Endothelial cell (in vitro differentiated cells): ENCODE measurements around the gene ZSWIM4. TPM values are rescaled to one million over a fixed set of nuclear protein-coding genes. Genes with fewer than 3 reads are reported as not detected.

ENCODE experiments used
- DNase-seq: peaks from one replicate; pipeline ENCODE4 v3.0.0; 2021; ENCODE audit warnings: low spot score
- H3K27ac Mint-ChIP-seq: one replicate; pipeline ENCODE4 v1.8.0; 2021; ENCODE audit warnings: mixed read lengths, inconsistent platforms; ENCODE audit not compliant: unreplicated experiment
- H3K27me3 Mint-ChIP-seq: one replicate; pipeline ENCODE4 v1.8.0; 2021; ENCODE audit warnings: mild to moderate bottlenecking, moderate library complexity, mixed read lengths, inconsistent platforms; ENCODE audit not compliant: unreplicated experiment
- H3K36me3 Mint-ChIP-seq: one replicate; pipeline ENCODE4 v1.8.0; 2021; ENCODE audit warnings: mild to moderate bottlenecking, low read depth, mixed read lengths, inconsistent platforms; ENCODE audit not compliant: unreplicated experiment
- H3K4me1 Mint-ChIP-seq: one replicate; pipeline ENCODE4 v1.8.0; 2021; ENCODE audit warnings: mild to moderate bottlenecking, mixed read lengths, inconsistent platforms; ENCODE audit not compliant: unreplicated experiment
- H3K4me3 Mint-ChIP-seq: one replicate; pipeline ENCODE4 v1.8.0; 2021; ENCODE audit warnings: mild to moderate bottlenecking, mixed read lengths, inconsistent platforms; ENCODE audit not compliant: unreplicated experiment
- H3K9me3 Mint-ChIP-seq: one replicate; pipeline ENCODE4 v1.8.0; 2021; ENCODE audit warnings: mixed read lengths, inconsistent platforms; ENCODE audit not compliant: unreplicated experiment
- total RNA-seq: library from RNA; stranded (reverse); fragmentation: NEBNext Ultra II Directional; extraction: Animal tissue kit (Norgen Biotek cat#: 25700); gene quantifications from one replicate; pipeline ENCODE4 v1.2.1, GENCODE V29; 2021; ENCODE audit not compliant: unreplicated experiment
- TF ChIP-seq, protein P1 (sequence below): fragments of 200-600 bp; sonication (generic); IDR thresholded peaks from one replicate; pipeline ENCODE4 v1.5.0; 2021; ENCODE audit warnings: antibody characterized with exemption; ENCODE audit not compliant: unreplicated experiment

Gene ZSWIM4
- total RNA-seq, 1 donor from 2014 or later, result 43.7 TPM

DNA sequence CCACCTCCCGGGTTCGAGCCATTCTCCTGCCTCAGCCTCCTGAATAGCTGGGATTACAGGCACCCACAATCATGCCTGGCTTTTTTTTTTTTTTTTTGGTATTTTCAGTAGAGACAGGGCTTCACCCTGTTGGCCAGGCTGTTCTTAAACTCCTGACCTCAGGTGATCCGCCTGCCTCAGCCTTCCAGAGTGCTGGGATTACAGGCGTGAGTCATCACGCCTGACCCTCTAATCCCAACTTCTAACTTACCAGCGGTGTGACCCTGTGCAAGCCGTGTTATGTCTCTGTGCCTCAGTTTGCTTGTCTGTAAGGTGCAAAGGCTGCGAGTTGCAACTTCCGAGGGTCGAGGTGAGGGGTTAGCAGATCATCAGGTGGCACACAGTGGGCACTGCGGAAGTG, 17.3 kb downstream of the ZSWIM4 start:
- H3K4me3 Mint-ChIP-seq, result no peak overlapping the region
- no peak overlapping the region for H3K27ac Mint-ChIP-seq
- no peaks in the 10 kb centered on the region for H3K9me3 Mint-ChIP-seq
- DNase-seq, result no peak
- peaks cover 18% of the 10 kb centered on the region for H3K36me3 Mint-ChIP-seq
- H3K4me1 Mint-ChIP-seq, result no peaks in the 10 kb centered on the region
- H3K27me3 Mint-ChIP-seq, result peaks cover 2% of the 10 kb centered on the region
- TF ChIP-seq, protein P1, sequence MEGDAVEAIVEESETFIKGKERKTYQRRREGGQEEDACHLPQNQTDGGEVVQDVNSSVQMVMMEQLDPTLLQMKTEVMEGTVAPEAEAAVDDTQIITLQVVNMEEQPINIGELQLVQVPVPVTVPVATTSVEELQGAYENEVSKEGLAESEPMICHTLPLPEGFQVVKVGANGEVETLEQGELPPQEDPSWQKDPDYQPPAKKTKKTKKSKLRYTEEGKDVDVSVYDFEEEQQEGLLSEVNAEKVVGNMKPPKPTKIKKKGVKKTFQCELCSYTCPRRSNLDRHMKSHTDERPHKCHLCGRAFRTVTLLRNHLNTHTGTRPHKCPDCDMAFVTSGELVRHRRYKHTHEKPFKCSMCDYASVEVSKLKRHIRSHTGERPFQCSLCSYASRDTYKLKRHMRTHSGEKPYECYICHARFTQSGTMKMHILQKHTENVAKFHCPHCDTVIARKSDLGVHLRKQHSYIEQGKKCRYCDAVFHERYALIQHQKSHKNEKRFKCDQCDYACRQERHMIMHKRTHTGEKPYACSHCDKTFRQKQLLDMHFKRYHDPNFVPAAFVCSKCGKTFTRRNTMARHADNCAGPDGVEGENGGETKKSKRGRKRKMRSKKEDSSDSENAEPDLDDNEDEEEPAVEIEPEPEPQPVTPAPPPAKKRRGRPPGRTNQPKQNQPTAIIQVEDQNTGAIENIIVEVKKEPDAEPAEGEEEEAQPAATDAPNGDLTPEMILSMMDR, result no peak

DNA sequence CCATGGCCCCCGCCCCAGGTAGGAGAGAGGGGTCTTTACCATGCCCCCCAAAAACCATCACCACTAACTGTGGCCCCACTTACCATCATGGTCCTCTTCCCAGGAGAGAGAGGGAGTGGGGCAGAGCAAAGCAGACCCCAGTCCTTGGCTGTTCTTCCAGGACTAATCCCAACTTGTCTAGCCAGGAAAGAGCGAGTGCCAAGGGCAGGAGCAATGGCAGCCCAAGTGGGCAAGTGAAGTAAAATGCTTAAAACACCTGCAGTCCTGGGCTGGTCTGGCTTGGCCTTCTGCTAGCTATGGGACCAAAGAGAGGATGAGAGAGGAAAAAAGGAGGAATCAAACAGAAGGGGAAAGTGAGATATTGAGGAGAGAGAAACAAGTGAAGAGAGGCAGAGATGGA, 17.9 kb downstream of the ZSWIM4 start:
- H3K4me3 Mint-ChIP-seq, result peak overlapping the region; percentile 15
- H3K27ac Mint-ChIP-seq, result no peak overlapping the region
- no peaks in the 10 kb centered on the region for H3K9me3 Mint-ChIP-seq
- TF ChIP-seq, protein P1, result no peak
- no peak for DNase-seq
- no peaks in the 10 kb centered on the region for H3K4me1 Mint-ChIP-seq
- peaks cover 2% of the 10 kb centered on the region for H3K27me3 Mint-ChIP-seq
- peaks cover 18% of the 10 kb centered on the region for H3K36me3 Mint-ChIP-seq

DNA sequence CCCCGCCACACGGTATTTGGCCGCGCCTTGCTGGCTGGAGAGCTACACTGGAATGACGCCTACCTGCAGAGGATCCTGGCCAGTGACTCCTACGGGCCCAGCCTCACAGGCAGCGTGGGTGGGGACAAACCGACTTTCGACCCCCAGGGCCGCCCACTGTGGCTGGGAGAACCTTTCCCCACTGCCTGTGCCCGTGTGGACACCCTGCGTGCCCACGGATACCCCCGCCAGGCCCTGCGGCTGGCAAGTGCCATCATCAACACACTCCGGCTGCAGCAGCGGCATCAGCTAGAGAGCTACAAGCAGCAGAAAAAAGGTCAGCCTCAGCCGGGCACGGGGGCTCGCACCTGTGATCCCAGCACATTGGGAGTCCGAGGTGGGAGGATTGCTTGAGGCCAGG, 19.3 kb downstream of the ZSWIM4 start:
- no peaks in the 10 kb centered on the region for H3K9me3 Mint-ChIP-seq
- H3K36me3 Mint-ChIP-seq, result peaks cover 14% of the 10 kb centered on the region
- no peaks in the 10 kb centered on the region for H3K4me1 Mint-ChIP-seq

DNA sequence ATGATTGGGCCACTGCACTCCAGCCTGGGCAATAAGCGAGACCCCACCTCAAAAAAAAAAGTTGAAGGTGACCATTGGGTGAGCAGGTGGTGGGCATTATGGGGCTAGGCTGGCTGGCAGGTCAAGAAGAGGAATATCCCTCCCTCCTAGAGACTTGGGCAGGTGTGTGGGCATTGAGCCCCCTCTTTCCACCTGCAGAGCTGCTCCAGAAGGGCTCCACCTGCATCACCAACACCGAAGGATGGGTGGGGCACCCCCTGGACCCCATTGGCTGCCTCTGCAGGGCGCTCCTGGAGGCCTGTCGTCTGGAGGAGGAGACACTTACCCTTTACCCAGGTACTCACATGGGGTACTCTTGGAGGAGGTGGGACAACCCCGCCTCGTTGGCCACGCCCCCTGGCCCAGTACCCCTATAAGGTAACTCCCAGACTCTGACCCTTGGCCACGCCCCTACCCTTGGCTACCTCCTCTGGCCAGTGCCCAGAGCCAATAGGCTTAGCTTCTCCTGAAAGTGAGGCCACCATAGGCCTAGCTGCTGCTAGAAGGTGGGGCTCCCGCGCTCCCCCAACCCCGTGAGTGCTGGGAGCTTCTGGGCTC, 21.9 kb downstream of the ZSWIM4 start:
- Mint-ChIP-seq H3K27me3 (no peaks in the 10 kb centered on the region), H3K27ac (no peak overlapping the region), H3K4me3 (no peak overlapping the region)

More for the DNA sequence above, 19.3 kb downstream of the ZSWIM4 start:
- TF ChIP-seq, protein P1, result no peak
- Mint-ChIP-seq H3K27ac (no peak overlapping the region), H3K27me3 (no peaks in the 10 kb centered on the region), H3K4me3 (no peak overlapping the region)
- no peak for DNase-seq

More for the DNA sequence above, 21.9 kb downstream of the ZSWIM4 start:
- no peak for DNase-seq
- TF ChIP-seq, protein P1, result no peak
- Mint-ChIP-seq H3K36me3 (peaks cover 22% of the 10 kb centered on the region), H3K4me1 (no peaks in the 10 kb centered on the region), H3K9me3 (no peaks in the 10 kb centered on the region)
